ENCODE measurements around the gene KCNN2. TPM values are rescaled to one million over a fixed set of nuclear protein-coding genes. Genes with fewer than 3 reads are reported as not detected.

The KCNN2 gene
- total RNA-seq, 1 experiment from 2014 or later = 11.9 TPM

DNA sequence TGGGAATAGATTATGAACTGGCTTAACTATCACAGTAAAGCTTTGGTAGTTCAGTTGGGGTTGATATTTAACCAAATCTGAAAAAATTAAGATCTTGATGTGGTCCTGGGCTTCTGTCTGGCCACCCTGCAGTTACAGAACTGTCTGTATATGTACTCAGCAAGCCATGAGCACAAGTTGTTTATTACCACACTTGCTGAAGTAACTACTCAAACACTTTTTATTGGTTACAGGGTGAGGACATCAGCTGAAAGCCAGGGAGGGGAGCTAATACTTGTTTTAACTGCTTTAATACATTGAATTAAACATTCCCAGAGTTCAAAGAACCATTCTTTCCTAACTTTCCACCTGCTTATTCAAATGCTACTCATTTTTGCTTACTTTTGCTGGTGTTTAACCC, 29.4 kb upstream of the KCNN2 start (continued):
- TF ChIP-seq, protein P1, sequence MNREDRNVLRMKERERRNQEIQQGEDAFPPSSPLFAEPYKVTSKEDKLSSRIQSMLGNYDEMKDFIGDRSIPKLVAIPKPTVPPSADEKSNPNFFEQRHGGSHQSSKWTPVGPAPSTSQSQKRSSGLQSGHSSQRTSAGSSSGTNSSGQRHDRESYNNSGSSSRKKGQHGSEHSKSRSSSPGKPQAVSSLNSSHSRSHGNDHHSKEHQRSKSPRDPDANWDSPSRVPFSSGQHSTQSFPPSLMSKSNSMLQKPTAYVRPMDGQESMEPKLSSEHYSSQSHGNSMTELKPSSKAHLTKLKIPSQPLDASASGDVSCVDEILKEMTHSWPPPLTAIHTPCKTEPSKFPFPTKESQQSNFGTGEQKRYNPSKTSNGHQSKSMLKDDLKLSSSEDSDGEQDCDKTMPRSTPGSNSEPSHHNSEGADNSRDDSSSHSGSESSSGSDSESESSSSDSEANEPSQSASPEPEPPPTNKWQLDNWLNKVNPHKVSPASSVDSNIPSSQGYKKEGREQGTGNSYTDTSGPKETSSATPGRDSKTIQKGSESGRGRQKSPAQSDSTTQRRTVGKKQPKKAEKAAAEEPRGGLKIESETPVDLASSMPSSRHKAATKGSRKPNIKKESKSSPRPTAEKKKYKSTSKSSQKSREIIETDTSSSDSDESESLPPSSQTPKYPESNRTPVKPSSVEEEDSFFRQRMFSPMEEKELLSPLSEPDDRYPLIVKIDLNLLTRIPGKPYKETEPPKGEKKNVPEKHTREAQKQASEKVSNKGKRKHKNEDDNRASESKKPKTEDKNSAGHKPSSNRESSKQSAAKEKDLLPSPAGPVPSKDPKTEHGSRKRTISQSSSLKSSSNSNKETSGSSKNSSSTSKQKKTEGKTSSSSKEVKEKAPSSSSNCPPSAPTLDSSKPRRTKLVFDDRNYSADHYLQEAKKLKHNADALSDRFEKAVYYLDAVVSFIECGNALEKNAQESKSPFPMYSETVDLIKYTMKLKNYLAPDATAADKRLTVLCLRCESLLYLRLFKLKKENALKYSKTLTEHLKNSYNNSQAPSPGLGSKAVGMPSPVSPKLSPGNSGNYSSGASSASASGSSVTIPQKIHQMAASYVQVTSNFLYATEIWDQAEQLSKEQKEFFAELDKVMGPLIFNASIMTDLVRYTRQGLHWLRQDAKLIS (CRISPR knock-in tag; IDR thresholded peaks at IDR 0.05; ENCODE audit: borderline replicate concordance) = no peak
- no peak for TF ChIP-seq EMX1 (CRISPR knock-in tag; IDR thresholded peaks at IDR 0.05)
- TF ChIP-seq JAZF1 (CRISPR knock-in tag; IDR thresholded peaks at IDR 0.05) = no peak
- no peak for TF ChIP-seq NR3C1 (CRISPR knock-in tag; conservative IDR thresholded peaks at IDR 0.05; ENCODE audit: low read depth)

DNA sequence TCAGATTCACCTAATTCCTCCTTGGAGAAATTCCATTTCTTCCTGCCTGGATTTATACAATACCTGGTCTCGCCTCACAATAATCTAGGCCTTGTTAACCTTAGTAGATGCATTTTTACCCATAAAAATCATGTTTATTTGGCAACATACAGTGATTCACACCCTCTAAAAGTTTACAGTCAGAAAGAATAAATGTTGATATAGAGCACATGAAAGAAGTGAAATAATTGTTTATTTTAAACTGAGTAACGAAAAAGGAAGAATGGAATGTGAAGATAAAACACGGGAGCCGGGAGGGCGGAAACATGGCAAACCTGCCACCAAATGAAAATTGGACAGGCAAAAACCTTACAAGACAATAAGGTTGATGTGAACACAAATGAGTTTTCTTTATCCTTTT, 28.9 kb upstream of the KCNN2 start:
- ATAC-seq = no peak
- ChIA-PET POLR2A (no interaction called here), CTCF (no interaction called here)
- Mint-ChIP-seq H3K9me3 (no peaks in the 10 kb centered on the region), H3K27ac (no peak overlapping the region), H3K4me3 (no peak overlapping the region), H3K27me3 (ENCODE audit: low read depth) (no peaks in the 10 kb centered on the region), H3K4me1 (no peaks in the 10 kb centered on the region), H3K36me3 (no peaks in the 10 kb centered on the region)
- DNase-seq (ENCODE audit: low spot score) = no peak
- no peak for TF ChIP-seq NFE2L1 (CRISPR knock-in tag; IDR thresholded peaks at IDR 0.05)
- TF ChIP-seq, protein P2, sequence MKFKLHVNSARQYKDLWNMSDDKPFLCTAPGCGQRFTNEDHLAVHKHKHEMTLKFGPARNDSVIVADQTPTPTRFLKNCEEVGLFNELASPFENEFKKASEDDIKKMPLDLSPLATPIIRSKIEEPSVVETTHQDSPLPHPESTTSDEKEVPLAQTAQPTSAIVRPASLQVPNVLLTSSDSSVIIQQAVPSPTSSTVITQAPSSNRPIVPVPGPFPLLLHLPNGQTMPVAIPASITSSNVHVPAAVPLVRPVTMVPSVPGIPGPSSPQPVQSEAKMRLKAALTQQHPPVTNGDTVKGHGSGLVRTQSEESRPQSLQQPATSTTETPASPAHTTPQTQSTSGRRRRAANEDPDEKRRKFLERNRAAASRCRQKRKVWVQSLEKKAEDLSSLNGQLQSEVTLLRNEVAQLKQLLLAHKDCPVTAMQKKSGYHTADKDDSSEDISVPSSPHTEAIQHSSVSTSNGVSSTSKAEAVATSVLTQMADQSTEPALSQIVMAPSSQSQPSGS (CRISPR knock-in tag; IDR thresholded peaks at IDR 0.05; ENCODE audit: borderline replicate concordance, low read depth) = no peak
- no peak for TF ChIP-seq GRHL2 (CRISPR knock-in tag; IDR thresholded peaks at IDR 0.05; ENCODE audit: insufficient replicate concordance, severe bottlenecking)
- TF ChIP-seq, protein P3, sequence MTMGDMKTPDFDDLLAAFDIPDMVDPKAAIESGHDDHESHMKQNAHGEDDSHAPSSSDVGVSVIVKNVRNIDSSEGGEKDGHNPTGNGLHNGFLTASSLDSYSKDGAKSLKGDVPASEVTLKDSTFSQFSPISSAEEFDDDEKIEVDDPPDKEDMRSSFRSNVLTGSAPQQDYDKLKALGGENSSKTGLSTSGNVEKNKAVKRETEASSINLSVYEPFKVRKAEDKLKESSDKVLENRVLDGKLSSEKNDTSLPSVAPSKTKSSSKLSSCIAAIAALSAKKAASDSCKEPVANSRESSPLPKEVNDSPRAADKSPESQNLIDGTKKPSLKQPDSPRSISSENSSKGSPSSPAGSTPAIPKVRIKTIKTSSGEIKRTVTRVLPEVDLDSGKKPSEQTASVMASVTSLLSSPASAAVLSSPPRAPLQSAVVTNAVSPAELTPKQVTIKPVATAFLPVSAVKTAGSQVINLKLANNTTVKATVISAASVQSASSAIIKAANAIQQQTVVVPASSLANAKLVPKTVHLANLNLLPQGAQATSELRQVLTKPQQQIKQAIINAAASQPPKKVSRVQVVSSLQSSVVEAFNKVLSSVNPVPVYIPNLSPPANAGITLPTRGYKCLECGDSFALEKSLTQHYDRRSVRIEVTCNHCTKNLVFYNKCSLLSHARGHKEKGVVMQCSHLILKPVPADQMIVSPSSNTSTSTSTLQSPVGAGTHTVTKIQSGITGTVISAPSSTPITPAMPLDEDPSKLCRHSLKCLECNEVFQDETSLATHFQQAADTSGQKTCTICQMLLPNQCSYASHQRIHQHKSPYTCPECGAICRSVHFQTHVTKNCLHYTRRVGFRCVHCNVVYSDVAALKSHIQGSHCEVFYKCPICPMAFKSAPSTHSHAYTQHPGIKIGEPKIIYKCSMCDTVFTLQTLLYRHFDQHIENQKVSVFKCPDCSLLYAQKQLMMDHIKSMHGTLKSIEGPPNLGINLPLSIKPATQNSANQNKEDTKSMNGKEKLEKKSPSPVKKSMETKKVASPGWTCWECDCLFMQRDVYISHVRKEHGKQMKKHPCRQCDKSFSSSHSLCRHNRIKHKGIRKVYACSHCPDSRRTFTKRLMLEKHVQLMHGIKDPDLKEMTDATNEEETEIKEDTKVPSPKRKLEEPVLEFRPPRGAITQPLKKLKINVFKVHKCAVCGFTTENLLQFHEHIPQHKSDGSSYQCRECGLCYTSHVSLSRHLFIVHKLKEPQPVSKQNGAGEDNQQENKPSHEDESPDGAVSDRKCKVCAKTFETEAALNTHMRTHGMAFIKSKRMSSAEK (CRISPR knock-in tag; IDR thresholded peaks at IDR 0.05; ENCODE audit: borderline replicate concordance) = no peak
- no peak for TF ChIP-seq ZNF423 (CRISPR knock-in tag; IDR thresholded peaks at IDR 0.05)
- no peak for TF ChIP-seq ETV6 (CRISPR knock-in tag; IDR thresholded peaks at IDR 0.05)
- TF ChIP-seq, protein P4, sequence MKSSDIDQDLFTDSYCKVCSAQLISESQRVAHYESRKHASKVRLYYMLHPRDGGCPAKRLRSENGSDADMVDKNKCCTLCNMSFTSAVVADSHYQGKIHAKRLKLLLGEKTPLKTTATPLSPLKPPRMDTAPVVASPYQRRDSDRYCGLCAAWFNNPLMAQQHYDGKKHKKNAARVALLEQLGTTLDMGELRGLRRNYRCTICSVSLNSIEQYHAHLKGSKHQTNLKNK (CRISPR knock-in tag; IDR thresholded peaks at IDR 0.05) = no peak
- TF ChIP-seq ZBTB21 (CRISPR knock-in tag; IDR thresholded peaks at IDR 0.05; ENCODE audit: borderline replicate concordance) = no peak
- TF ChIP-seq, protein P5, sequence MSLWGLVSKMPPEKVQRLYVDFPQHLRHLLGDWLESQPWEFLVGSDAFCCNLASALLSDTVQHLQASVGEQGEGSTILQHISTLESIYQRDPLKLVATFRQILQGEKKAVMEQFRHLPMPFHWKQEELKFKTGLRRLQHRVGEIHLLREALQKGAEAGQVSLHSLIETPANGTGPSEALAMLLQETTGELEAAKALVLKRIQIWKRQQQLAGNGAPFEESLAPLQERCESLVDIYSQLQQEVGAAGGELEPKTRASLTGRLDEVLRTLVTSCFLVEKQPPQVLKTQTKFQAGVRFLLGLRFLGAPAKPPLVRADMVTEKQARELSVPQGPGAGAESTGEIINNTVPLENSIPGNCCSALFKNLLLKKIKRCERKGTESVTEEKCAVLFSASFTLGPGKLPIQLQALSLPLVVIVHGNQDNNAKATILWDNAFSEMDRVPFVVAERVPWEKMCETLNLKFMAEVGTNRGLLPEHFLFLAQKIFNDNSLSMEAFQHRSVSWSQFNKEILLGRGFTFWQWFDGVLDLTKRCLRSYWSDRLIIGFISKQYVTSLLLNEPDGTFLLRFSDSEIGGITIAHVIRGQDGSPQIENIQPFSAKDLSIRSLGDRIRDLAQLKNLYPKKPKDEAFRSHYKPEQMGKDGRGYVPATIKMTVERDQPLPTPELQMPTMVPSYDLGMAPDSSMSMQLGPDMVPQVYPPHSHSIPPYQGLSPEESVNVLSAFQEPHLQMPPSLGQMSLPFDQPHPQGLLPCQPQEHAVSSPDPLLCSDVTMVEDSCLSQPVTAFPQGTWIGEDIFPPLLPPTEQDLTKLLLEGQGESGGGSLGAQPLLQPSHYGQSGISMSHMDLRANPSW (CRISPR knock-in tag; conservative IDR thresholded peaks at IDR 0.05; ENCODE audit: low read depth) = no peak
- TF ChIP-seq, protein P6, sequence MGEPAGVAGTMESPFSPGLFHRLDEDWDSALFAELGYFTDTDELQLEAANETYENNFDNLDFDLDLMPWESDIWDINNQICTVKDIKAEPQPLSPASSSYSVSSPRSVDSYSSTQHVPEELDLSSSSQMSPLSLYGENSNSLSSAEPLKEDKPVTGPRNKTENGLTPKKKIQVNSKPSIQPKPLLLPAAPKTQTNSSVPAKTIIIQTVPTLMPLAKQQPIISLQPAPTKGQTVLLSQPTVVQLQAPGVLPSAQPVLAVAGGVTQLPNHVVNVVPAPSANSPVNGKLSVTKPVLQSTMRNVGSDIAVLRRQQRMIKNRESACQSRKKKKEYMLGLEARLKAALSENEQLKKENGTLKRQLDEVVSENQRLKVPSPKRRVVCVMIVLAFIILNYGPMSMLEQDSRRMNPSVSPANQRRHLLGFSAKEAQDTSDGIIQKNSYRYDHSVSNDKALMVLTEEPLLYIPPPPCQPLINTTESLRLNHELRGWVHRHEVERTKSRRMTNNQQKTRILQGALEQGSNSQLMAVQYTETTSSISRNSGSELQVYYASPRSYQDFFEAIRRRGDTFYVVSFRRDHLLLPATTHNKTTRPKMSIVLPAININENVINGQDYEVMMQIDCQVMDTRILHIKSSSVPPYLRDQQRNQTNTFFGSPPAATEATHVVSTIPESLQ (CRISPR knock-in tag; IDR thresholded peaks at IDR 0.05) = no peak
- no peak for TF ChIP-seq NFYB (CRISPR knock-in tag; conservative IDR thresholded peaks at IDR 0.05; ENCODE audit: low read depth)
- TF ChIP-seq, protein P7, sequence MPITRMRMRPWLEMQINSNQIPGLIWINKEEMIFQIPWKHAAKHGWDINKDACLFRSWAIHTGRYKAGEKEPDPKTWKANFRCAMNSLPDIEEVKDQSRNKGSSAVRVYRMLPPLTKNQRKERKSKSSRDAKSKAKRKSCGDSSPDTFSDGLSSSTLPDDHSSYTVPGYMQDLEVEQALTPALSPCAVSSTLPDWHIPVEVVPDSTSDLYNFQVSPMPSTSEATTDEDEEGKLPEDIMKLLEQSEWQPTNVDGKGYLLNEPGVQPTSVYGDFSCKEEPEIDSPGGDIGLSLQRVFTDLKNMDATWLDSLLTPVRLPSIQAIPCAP (CRISPR knock-in tag; IDR thresholded peaks at IDR 0.05) = no peak
